Hematopoietic multipotent progenitor cell (in vitro differentiated cells): Measurements from ENCODE around the gene RANBP6. TPM values are rescaled to one million over a fixed set of nuclear protein-coding genes. Genes with fewer than 3 reads are reported as not detected.
"Not testable (repeated sequence)": the region's sequence is repeated elsewhere in the genome, so short reads cannot be mapped to it uniquely, and the experiment has no call there.

Source experiments
- DNase-seq, 3 donors: peaks; one replicate each; pipeline ENCODE4 v3.0.0-alpha.2; 2011 to 2015; ENCODE audit warnings: low read depth in 2 of 3, low spot score in 2 of 3
- total RNA-seq: library from RNA; depleted of rRNA; stranded (reverse); fragments of >200 nt; gene quantifications from one replicate; pipeline ENCODE4 v1.2.3, GENCODE V29; 2012

RANBP6 gene
- 17.0 TPM for total RNA-seq

GRCh38 chr9:6015278-6016157 is at the start of gene RANBP6:
TSS of gene RANBP6 (minus strand) at chr9:6015624. CDS start at chr9:6015607, 17 bp downstream.
- peak; percentile 81 to 93 (median 89) for DNase-seq

- not testable (repeated sequence) for DNase-seq
Observed at GRCh38 chr9:6063146-6063545, 47.7 kb upstream of the RANBP6 start.

- no peak for DNase-seq
Observed at GRCh38 chr9:6055666-6056065, 40.2 kb upstream of the RANBP6 start.

DNA sequence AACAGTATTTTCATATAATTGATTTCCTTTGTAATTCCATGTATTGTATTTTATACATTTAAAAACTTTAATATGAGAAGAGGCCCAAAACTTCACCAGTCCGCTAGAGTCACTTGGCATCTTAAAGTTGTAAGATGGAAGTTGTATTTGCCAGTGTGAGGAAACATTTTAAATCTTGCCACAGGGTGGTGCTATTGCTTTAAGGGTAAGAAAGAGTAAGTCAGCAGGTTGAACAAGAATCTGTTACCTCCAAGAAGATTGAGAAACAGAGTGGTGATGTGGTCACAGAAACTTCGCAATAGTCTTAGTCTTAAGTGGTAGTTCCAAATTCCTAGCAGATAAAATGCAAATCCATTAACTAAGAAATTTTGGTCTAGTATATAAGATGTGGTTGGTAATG is 39.8 kb upstream of the RANBP6 start:
- peak; percentile 16 to 95 (median 83) for DNase-seq

- DNase-seq, result peak; percentile 32 to 88 (median 78)
Observed at GRCh38 chr9:6054280-6055099, 39.1 kb upstream of the RANBP6 start.

DNA sequence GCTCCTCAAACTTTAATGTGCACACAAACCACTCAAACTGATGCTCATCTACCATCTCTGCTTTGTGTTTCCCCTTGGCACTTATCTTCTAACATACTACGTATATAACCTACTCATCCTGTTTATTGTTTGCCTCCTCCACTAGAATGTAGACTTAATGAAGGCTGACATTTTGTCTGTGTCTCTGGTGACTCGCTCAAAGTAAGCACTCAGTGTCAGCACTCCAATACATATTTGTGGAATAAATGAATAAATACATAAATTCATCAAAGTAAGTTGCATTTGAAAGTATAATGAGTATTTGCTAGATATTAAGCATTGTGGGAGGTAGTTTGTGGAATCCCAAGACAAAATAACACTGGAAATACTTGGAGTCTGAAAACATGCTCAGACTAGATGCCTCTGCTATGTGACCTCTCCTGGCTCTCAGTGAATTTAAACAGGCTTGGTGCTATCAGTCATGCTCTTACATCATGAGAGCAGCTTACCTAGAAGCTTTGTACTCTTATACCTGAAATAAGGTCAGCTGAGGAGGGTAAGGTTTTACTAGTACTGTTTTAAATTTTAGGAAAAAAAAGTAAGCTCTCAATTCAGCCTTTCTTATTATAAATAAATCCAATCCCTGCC is 37.0 kb upstream of the RANBP6 start:
- no peak for DNase-seq

DNA sequence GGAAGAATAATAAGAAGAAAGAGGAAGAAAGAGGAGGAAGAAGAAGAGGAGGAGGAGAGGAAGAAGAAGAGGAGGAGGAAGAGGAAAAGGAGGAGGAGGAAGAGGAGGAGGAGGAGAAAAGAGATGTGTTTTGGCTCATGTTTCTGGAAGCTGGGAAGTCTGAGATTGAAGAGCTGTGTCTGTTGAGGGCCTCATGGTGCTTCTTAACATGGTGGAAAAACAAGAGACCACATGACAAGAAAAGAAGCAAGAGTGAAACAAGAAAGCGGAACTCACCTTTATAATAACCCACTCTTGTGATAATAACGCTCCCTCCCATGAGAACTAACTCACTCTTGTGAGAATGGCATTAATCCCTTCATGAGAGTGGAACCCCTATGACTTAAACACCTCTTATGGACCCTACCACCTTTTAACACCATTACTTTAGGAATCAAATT is 36.1 kb upstream of the RANBP6 start:
- no peak for DNase-seq

DNA sequence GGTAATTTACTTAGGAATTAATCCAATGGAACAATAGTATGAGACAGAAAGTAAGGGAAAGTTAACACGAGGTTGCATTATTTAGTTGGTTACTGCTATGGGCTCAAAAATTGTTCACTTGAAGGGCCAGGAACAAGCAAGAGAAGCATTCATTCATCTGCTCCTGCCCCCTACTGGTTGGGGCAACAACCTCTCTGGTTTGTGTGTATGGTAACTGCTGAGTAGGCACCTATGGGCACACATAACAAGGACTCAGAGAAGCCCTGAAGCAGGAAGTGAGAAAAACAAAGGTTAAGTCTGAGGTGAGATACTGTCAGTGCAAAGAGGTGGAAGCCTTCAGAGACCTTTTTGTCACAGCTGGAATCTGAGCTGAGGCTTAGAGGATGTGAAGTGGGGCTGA is 34.4 kb upstream of the RANBP6 start:
- peak in 2 of 3 donors; percentile 26 to 57 for DNase-seq

DNA sequence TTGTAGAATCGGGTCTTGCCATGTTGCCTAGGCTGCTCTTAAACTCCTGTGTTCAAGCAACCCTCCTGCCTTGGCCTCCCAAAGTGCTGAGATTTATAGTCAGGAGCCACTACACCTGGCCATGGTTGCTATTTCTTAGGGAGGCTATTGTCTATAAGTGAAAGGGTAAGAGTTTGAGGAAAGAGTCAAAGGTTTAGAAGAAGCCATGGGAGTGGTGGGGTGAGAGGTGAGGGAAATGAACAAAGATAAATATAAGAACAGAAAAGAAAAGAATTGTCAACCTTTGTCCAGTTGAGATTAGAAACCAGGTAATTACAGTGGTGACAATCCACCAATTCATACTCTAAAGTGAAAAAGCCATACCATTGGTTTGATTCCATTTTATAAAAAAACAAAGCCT is 32.6 kb upstream of the RANBP6 start:
- no peak for DNase-seq

DNA sequence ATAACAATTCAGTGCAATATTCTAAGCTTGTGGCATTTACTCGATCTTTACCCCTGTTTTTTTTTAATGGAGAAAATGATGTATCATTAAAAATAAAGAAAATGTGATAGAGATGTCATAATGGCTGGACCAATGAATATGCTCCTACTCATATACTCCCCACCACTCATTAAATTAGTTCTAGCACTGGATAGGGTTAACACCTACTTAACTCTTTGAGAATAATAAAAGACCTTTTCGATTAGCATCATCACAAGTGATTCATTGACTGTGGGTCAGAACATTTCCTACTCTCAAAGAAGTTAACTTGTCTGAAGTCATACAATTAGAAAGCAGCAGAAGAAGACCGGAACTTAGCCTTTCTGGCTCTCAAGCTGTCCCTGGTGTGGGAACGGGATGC is 31.6 kb upstream of the RANBP6 start:
- no peak for DNase-seq

DNA sequence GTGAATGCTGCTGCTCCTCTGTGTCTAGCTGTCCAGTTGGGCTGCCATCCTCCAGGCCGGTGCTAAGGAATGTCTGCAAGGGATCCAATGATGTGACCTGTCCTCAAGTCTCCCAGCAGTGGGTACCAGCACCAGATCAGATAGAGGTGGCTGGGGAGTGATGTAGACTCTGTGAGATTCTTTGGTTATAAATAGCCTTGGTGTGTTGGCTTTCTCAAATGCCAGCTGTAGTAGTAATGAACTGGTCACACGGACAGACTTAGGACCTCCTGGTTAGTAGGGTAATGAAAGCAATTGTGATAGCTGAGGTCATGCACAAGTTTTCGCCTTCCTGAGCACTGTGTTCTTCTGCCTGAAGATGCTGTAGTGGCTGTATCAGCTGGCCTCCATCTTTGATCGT is 29.9 kb upstream of the RANBP6 start:
- no peak for DNase-seq

- peak in 1 of 3 donors; percentile 12 for DNase-seq
Observed at GRCh38 chr9:6040077-6040476, 24.7 kb upstream of the RANBP6 start.

GRCh38 chr9:6036391-6036790 is 21.0 kb upstream of the RANBP6 start:
- no peak for DNase-seq

DNA sequence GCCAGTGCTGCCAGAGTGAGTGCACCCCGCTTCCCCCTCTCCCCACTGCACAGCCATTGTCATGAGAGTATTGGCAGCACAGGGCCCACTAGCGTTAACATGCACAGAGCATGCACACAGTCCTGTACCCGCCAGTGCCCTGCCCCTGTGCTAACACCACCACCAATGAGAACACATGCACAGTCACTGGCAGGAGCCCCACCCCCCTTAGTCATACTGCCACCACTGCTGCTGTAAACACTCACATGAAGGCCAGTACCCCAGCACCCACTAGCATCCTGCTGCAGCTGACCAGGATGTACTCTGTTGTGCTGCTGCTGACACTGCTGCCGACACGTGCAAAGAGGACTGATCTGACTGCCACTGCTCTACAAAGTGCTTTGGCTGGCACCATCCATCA is 19.5 kb upstream of the RANBP6 start:
- no peak for DNase-seq

- no peak for DNase-seq
Observed at GRCh38 chr9:6029604-6030274, 14.3 kb upstream of the RANBP6 start.

DNA sequence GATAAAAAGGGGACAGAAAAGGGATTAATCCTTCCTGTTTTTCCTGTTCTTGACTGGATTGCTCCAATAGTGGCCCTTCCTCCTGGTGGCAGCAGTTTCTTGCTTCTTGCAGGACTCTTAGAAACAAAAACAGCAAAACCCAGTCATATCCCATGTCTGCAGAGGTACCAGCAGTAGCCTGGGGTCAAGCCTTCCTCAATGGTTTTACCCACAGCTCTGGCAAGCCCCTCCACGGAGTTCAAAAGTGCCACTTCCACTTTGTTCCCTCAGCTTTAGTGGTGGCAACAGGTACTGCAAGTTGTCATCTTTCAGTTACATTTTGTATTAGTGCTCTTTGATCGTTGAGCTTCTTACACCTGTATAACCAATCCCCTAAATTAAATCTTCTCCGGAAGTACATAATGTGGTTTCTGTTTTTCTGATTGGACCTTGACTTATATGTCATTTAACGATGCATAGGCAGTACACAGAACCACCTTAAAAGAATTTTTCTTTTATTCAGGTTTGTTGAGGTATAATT is 8.7 kb upstream of the RANBP6 start:
- peak in 2 of 3 donors; percentile 33 to 38 for DNase-seq

DNA sequence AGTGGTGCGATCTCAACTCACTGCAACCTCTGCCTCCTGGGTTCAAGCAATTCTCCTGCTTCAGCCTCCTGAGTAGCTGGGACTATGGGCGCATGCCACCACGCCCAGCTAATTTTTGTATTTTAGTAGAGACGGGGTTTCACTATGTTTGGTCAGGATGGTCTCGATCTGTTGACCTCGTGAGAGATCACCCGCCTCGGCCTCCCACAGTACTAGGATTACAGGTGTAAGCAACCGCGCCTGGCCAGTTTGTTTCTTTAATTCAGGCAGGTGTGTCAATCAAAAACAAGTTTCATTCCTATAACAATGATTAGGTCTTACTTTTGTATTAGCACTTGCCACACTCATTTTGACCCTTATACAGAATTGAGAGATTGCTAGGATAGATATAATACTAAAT is 1.6 kb upstream of the RANBP6 start:
- DNase-seq, result not testable (repeated sequence)

DNA sequence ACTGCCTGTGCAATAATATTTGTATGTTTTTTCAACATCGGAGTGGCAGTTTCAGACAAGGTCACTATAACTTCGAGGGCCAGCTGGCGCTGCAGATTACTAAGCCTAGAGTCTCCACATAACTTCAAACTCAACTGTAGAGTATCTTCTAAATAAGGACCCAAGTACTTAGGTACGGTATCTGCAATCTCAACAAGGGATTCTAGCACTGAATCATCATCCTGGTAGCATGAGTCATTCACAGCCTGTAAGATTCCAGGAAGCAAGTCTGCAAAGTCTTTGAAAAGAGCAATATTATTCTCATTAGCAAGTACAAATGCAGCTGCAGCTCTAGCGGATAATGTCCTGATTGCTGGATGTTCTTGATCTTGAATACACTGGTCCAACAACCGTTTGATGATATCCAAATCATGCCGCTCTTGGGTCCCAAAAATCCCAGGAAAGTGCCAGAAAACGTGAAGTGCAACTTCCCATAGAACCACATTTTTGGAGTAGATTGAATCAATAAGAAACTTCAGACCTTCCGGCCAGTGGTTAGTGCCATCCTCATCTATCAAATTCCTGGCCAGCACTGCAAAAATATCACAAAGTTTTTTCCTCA is 654 bp downstream of the RANBP6 start:
- peak in 1 of 3 donors; percentile 24 for DNase-seq

DNA sequence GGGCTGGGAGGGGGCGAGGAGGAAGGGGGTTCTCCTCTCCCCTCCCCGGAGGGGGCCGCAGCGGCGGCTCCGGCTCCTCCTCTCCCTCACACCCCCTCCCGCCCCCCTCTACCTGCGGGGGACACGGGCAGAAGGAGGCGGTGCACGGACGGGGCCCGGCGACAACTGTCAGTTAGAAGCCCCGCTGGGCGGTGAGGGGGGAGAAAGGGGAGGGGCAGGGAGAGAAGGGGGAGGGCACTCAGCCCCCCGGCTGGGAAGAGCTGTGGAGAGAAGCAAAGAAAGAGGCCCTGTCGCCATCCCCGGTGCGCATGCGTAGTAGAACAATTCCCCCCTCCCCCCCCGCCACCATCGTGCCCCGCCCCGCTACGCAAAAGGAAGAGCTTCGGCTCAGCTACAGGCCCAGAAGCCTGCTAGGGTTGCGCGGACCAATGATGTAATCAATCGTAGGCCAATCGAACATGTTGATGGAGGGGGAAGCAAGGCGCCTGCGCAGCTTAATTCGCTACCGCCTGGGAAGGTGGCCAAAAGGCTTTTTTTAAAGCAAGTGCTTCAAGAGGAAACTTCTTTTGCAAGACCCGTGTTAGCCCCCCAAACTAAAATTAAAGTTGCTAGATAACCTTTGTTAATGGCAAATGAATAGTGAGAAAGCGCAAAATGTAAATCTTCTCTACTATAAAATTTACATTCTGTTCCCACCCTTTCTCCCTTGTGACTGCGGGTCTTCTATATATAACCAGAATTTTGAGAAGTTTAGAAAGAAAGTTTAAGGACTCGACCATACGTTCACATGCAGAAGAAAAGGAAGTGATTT is 7.0 kb downstream of the RANBP6 start:
- peak; percentile 91 to 99 (median 98) for DNase-seq
